Upper lobe of right lung (tissue), 1 donor: ENCODE measurements around the gene ZC2HC1C. TPM values are rescaled to one million over a fixed set of nuclear protein-coding genes. Genes with fewer than 3 reads are reported as not detected.

ENCODE experiments used
- ATAC-seq: fragments of 200-7000 bp; cut with Tn5 transposase; one replicate; pipeline ENCODE4 v1.9.1; 2020; ENCODE audit warnings: mild to moderate bottlenecking, moderate library complexity
- DNase-seq: peaks from one replicate; pipeline ENCODE4 v3.0.0-alpha.2; 2020
- H3K27ac ChIP-seq: fragments of 200-600 bp; one replicate; pipeline ENCODE4 v1.8.0; 2022
- H3K27me3 ChIP-seq: fragments of 200-600 bp; one replicate; pipeline ENCODE4 v1.8.0; 2022; ENCODE audit warnings: mild to moderate bottlenecking
- H3K36me3 ChIP-seq: fragments of 200-600 bp; one replicate; pipeline ENCODE4 v1.8.0; 2022
- H3K4me1 ChIP-seq: fragments of 200-600 bp; one replicate; pipeline ENCODE4 v1.8.0; 2022
- H3K4me3 ChIP-seq: fragments of 200-600 bp; one replicate; pipeline ENCODE4 v1.8.0; 2022; ENCODE audit warnings: mild to moderate bottlenecking
- H3K9me3 ChIP-seq: fragments of 200-600 bp; one replicate; pipeline ENCODE4 v1.8.0; 2022
- intact Hi-C: fragments of 100-400 bp; cut with DNase I; formaldehyde crosslinking; loops from one replicate; pipeline ENCODE4 v1.11.0; 2022
- total RNA-seq: library from RNA; stranded (reverse); fragmentation: NEBNext Ultra II Directional; extraction: Animal tissue kit (Norgen Biotek cat#: 25700); gene quantifications from one replicate; pipeline ENCODE4 v1.2.1, GENCODE V29; 2021
- TF ChIP-seq, protein P1 (sequence below): fragments of 200-600 bp; IDR thresholded peaks from one replicate; pipeline ENCODE4 v1.8.0; 2022; ENCODE audit warnings: antibody characterized with exemption
- donor health status: DM: no; HTN: yes; CAD: no; lungs with severe emphysema.

Gene ZC2HC1C
- total RNA-seq, 1 donor from 2014 or later: 4.5 TPM

DNA sequence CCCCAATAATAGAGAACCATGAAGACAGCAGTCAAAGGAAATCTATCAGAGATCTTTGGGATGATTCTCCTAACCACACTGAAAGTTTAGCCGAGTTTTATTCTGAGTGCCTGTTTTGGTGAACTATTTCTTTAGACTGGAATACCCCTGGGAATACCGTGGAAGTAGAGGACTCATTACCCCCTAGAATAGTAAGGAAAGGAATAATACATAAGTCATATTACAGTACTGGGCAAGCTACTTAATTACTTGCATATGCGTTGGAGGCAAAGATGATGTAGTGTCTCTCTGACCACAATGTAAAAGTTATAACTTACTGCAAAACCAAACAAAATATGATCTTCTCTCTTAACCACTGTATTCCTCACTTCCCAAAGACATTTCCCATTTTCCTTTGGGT is 25.5 kb downstream of the ZC2HC1C start:
- H3K27ac ChIP-seq: no peak overlapping the region
- TF ChIP-seq, protein P1, sequence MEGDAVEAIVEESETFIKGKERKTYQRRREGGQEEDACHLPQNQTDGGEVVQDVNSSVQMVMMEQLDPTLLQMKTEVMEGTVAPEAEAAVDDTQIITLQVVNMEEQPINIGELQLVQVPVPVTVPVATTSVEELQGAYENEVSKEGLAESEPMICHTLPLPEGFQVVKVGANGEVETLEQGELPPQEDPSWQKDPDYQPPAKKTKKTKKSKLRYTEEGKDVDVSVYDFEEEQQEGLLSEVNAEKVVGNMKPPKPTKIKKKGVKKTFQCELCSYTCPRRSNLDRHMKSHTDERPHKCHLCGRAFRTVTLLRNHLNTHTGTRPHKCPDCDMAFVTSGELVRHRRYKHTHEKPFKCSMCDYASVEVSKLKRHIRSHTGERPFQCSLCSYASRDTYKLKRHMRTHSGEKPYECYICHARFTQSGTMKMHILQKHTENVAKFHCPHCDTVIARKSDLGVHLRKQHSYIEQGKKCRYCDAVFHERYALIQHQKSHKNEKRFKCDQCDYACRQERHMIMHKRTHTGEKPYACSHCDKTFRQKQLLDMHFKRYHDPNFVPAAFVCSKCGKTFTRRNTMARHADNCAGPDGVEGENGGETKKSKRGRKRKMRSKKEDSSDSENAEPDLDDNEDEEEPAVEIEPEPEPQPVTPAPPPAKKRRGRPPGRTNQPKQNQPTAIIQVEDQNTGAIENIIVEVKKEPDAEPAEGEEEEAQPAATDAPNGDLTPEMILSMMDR: no peak
- no peaks in the 10 kb centered on the region for H3K4me1 ChIP-seq
- no peak for ATAC-seq
- H3K9me3 ChIP-seq: no peaks in the 10 kb centered on the region
- no peaks in the 10 kb centered on the region for H3K27me3 ChIP-seq
- H3K4me3 ChIP-seq: no peak overlapping the region
- peaks cover 99% of the 10 kb centered on the region for H3K36me3 ChIP-seq
- intact Hi-C loops: no loop called here
- no peak for DNase-seq

DNA sequence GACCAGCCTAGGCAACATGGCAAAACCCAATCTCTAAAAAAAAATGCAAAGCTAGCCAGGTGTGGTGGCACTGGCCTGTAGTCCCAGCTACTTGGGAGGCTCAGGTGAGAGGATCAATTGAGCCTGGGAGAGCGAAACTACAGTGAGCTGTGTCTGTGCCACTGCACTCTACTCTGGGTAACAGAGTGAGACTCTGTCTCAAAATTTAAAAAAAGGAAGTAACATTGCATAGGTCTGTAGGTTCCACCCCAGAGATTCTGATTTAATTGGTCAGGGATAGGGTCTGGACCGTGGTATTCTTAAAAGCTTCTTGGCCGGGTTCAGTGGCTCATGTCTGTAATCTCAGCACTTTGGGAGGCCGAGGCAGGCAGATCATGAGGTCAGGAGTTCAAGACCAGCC is 26.2 kb downstream of the ZC2HC1C start:
- H3K27ac ChIP-seq: no peak overlapping the region
- TF ChIP-seq, protein P1: no peak
- DNase-seq: no peak
- intact Hi-C loops: no loop called here
- H3K9me3 ChIP-seq: no peaks in the 10 kb centered on the region
- no peaks in the 10 kb centered on the region for H3K27me3 ChIP-seq
- peaks cover 99% of the 10 kb centered on the region for H3K36me3 ChIP-seq
- no peak overlapping the region for H3K4me3 ChIP-seq
- no peak for ATAC-seq
- no peaks in the 10 kb centered on the region for H3K4me1 ChIP-seq

DNA sequence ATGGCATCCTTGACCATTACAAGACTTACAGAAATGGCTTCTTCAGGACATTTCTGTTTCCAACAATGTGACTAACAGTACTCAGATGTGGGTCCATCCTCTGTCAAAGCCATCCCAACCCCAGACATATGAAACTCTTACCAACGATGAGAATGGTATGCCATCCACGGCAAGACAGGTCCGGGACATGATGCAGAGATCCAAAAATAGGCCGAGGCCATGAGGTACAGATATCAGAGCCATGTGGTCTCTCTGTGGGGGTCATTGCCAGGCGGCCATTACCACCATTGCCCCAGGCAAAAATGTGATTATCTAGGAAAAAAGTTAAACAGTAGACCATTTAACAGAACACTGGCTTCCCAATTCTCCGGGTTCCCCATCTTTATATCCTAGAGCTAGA is 27.5 kb downstream of the ZC2HC1C start:
- H3K9me3 ChIP-seq: no peaks in the 10 kb centered on the region
- H3K36me3 ChIP-seq: peaks cover 99% of the 10 kb centered on the region
- TF ChIP-seq, protein P1: no peak
- no peaks in the 10 kb centered on the region for H3K27me3 ChIP-seq
- H3K4me3 ChIP-seq: no peak overlapping the region
- H3K27ac ChIP-seq: no peak overlapping the region
- intact Hi-C loops: no loop called here
- H3K4me1 ChIP-seq: no peaks in the 10 kb centered on the region
- ATAC-seq (no peak), DNase-seq (no peak)

DNA sequence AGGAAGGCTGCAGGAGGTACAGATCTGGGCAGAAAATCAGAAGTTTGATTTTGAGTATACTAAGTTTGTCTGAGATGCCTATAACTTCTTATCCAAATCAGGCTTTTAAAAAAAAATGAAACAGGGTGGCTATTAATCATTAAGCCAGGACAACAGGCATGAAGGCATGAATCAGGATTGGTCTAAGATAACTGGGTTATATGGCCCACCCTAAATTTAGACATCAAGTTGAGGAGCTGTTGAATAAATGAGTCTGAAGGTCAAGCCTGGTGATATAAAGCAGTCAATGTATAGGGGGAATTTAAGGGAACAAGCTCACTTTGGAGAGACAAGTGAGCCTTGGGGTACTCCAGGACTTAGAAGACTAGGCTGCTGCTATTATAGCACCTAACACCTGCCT is 28.8 kb downstream of the ZC2HC1C start:
- H3K9me3 ChIP-seq: no peaks in the 10 kb centered on the region
- ATAC-seq (no peak), DNase-seq (no peak)
- H3K4me3 ChIP-seq: no peak overlapping the region
- H3K27me3 ChIP-seq: no peaks in the 10 kb centered on the region
- H3K27ac ChIP-seq: no peak overlapping the region
- intact Hi-C loops: no loop called here
- TF ChIP-seq, protein P1: no peak
- H3K36me3 ChIP-seq: peaks cover 97% of the 10 kb centered on the region
- no peaks in the 10 kb centered on the region for H3K4me1 ChIP-seq

DNA sequence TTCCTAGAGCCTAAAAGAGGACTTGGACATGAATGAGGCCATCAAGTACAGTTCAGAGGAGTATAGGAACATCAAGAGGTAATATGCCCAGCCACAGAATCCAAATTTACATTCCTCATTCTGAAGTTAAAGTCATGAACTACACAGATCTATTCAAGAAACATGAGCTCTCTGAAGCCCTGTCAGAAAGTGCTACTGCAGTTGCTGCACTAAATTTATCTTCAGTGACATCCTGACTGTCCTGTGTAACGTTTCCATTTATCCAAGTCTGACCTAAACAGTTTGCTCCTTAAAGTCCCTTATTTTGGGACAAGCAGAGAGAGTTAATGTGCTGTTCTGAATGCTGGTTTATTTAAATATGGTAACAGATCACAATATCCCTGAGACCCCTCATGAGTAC is 29.2 kb downstream of the ZC2HC1C start:
- intact Hi-C loops: no loop called here
- Histone ChIP-seq H3K4me3 (no peak overlapping the region), H3K4me1 (no peaks in the 10 kb centered on the region), H3K9me3 (no peaks in the 10 kb centered on the region), H3K36me3 (peaks cover 97% of the 10 kb centered on the region), H3K27ac (no peak overlapping the region), H3K27me3 (no peaks in the 10 kb centered on the region)
- ATAC-seq (no peak), DNase-seq (no peak)
- TF ChIP-seq, protein P1: no peak

DNA sequence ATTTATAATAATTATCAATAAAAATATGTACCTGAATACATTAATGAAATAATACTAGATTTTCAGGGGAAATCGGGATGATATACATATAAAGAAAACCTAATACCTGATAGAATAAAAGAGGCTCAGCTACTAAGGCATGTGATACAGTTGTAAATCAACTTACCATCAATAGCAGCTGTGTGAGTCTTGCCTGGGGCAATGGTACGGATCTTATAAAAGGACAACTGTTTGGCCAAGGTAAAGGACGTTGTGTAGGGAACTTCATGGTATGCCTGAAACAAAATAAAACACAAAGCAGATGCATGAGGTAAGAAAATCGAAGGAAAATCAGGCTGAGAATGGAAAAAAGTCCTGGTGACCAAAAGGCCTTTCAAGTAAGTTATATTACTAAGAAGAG is 32.0 kb downstream of the ZC2HC1C start:
- H3K4me3 ChIP-seq: no peak overlapping the region
- no peak for ATAC-seq
- DNase-seq: no peak
- H3K36me3 ChIP-seq: peaks cover 97% of the 10 kb centered on the region
- no peak overlapping the region for H3K27ac ChIP-seq
- H3K4me1 ChIP-seq: no peaks in the 10 kb centered on the region
- no peaks in the 10 kb centered on the region for H3K9me3 ChIP-seq
- no peaks in the 10 kb centered on the region for H3K27me3 ChIP-seq
- intact Hi-C loops: no loop called here
- TF ChIP-seq, protein P1: no peak
